Neural progenitor cell (in vitro differentiated cells): ENCODE measurements around the gene ARL15.

Experiments used
- EZH2 ChIP-seq: fragments of 200-600 bp; sonication (generic); IDR thresholded peaks from 2 replicates; pipeline ENCODE4 v1.6.1; 2017; ENCODE audit warnings: antibody characterized with exemption, mild to moderate bottlenecking, moderate library complexity
- EZH2phosphoT487 ChIP-seq: fragments of 200-600 bp; sonication (generic); IDR thresholded peaks from 2 replicates; pipeline ENCODE4 v1.6.1; 2017; ENCODE audit warnings: antibody characterized with exemption
- TF ChIP-seq, protein P1 (sequence below): fragments of 200-600 bp; sonication (generic); IDR thresholded peaks from 2 replicates; pipeline ENCODE4 v1.5.1; 2017; ENCODE audit warnings: antibody characterized with exemption, mild to moderate bottlenecking

- TF ChIP-seq, protein P1, sequence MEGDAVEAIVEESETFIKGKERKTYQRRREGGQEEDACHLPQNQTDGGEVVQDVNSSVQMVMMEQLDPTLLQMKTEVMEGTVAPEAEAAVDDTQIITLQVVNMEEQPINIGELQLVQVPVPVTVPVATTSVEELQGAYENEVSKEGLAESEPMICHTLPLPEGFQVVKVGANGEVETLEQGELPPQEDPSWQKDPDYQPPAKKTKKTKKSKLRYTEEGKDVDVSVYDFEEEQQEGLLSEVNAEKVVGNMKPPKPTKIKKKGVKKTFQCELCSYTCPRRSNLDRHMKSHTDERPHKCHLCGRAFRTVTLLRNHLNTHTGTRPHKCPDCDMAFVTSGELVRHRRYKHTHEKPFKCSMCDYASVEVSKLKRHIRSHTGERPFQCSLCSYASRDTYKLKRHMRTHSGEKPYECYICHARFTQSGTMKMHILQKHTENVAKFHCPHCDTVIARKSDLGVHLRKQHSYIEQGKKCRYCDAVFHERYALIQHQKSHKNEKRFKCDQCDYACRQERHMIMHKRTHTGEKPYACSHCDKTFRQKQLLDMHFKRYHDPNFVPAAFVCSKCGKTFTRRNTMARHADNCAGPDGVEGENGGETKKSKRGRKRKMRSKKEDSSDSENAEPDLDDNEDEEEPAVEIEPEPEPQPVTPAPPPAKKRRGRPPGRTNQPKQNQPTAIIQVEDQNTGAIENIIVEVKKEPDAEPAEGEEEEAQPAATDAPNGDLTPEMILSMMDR: no peak
- TF ChIP-seq EZH2phosphoT487 (no peak), EZH2 (no peak)
Observed at GRCh38 chr5:54013556-54014194, 296.7 kb downstream of the ARL15 start.
